Gastrocnemius medialis (tissue), 4 donors: Measurements from ENCODE around the gene LCN6.

Experiments used
- POLR2A ChIP-seq, 2 donors: fragments of 450-650 bp; IDR thresholded peaks; one replicate each; pipeline ENCODE4 v1.6.1; 2017; ENCODE audit warnings: antibody characterized with exemption in 2 of 2, mild to moderate bottlenecking in 2 of 2, moderate library complexity in 2 of 2
- TF ChIP-seq, protein P1 (sequence below), 5 experiments: fragments of 450-650 bp in 3 of 5; fragments of 200-600 bp in 2 of 5; sonication (generic) in 2 of 5; IDR thresholded peaks in 4 of 5; conservative IDR thresholded peaks in 1 of 5; 1 replicate in 4 of 5; 2 replicates in 1 of 5; pipeline ENCODE4 v1.5.1; 2016 to 2019; ENCODE audit warnings: antibody characterized with exemption in 5 of 5, mild to moderate bottlenecking in 3 of 5, moderate library complexity in 3 of 5

DNA sequence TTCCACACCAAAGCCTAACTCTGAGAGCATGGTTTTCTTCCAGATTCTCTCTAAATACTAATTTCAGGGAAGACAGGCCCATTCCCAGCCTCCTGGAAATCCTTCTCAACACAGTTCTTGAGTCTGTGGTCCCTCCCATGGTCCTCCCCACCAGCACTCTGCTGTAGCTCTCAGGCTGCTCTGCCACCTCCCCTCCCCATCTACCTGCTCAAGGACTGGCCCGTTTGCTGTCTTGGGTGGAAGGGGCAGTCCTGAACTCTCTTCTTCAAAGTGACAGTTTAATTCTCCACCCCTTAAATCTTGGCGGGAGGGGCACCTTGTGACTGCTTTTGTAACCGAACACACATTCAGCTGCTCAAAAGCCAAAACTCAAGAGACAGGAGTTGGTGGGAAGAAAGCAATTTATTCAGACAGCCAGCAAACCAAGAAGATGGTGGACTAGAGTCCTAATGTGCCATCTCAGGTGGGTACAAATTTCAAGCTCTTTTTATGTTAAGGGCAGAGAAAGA lies 23.6 kb upstream of the LCN6 start:
- TF ChIP-seq, protein P1, sequence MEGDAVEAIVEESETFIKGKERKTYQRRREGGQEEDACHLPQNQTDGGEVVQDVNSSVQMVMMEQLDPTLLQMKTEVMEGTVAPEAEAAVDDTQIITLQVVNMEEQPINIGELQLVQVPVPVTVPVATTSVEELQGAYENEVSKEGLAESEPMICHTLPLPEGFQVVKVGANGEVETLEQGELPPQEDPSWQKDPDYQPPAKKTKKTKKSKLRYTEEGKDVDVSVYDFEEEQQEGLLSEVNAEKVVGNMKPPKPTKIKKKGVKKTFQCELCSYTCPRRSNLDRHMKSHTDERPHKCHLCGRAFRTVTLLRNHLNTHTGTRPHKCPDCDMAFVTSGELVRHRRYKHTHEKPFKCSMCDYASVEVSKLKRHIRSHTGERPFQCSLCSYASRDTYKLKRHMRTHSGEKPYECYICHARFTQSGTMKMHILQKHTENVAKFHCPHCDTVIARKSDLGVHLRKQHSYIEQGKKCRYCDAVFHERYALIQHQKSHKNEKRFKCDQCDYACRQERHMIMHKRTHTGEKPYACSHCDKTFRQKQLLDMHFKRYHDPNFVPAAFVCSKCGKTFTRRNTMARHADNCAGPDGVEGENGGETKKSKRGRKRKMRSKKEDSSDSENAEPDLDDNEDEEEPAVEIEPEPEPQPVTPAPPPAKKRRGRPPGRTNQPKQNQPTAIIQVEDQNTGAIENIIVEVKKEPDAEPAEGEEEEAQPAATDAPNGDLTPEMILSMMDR (IDR thresholded peaks at IDR 0.05 in 4 of 5, conservative IDR thresholded peaks at IDR 0.05 in 1 of 5) = no peak
- no peak for TF ChIP-seq POLR2A (IDR thresholded peaks at IDR 0.05)
